PC-9 (cell line): ENCODE data around the gene ATP2B2.

Experiments
- EZH2 ChIP-seq: fragments of 200-600 bp; sonication (generic); IDR thresholded peaks from 2 replicates; pipeline ENCODE4 v1.8.0; 2017; ENCODE audit warnings: antibody characterized with exemption, low read depth
- TF ChIP-seq, protein P1 (sequence below): fragments of 200-600 bp; sonication (generic); conservative IDR thresholded peaks from 2 replicates; pipeline ENCODE4 v1.6.1; 2017; ENCODE audit warnings: mixed run types, antibody characterized with exemption, mild to moderate bottlenecking, moderate library complexity

DNA sequence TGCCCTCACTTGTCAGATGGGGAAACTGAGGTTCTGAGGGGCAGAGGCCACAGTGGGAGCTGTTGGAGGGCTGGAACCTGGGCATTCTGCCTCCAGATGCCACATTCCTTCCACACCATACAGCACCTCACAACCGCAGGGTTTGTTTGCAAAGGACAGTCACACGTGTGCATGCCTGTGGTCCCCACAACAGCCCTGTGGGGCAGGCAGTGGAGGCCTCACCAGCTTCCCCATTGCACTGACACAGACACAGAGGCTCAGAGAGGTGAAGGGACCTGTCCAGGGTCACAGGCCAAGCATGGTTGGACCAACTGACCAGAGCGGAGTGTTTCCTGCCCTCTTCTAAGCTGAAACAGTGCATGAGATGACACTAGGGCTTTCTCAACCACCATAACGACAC lies 109.3 kb downstream of the ATP2B2 start:
- no peak for TF ChIP-seq EZH2
- TF ChIP-seq, protein P1, sequence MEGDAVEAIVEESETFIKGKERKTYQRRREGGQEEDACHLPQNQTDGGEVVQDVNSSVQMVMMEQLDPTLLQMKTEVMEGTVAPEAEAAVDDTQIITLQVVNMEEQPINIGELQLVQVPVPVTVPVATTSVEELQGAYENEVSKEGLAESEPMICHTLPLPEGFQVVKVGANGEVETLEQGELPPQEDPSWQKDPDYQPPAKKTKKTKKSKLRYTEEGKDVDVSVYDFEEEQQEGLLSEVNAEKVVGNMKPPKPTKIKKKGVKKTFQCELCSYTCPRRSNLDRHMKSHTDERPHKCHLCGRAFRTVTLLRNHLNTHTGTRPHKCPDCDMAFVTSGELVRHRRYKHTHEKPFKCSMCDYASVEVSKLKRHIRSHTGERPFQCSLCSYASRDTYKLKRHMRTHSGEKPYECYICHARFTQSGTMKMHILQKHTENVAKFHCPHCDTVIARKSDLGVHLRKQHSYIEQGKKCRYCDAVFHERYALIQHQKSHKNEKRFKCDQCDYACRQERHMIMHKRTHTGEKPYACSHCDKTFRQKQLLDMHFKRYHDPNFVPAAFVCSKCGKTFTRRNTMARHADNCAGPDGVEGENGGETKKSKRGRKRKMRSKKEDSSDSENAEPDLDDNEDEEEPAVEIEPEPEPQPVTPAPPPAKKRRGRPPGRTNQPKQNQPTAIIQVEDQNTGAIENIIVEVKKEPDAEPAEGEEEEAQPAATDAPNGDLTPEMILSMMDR = no peak
